HFFc6 (cell line): ENCODE measurements around the gene GALNT18. TPM values are rescaled to one million over a fixed set of nuclear protein-coding genes. Genes with fewer than 3 reads are reported as not detected.

Experiments
- DNase-seq: peaks from one replicate; pipeline ENCODE4 v3.0.0-alpha.2; 2018
- H3K27ac Mint-ChIP-seq: 2 replicates; pipeline ENCODE4 v1.8.0; 2020; ENCODE audit warnings: mild to moderate bottlenecking, mixed read lengths
- H3K27me3 Mint-ChIP-seq: 2 replicates; pipeline ENCODE4 v1.8.0; 2021; ENCODE audit warnings: mild to moderate bottlenecking, moderate library complexity, mixed read lengths; ENCODE audit not compliant: insufficient read depth
- H3K36me3 Mint-ChIP-seq: 2 replicates; pipeline ENCODE4 v1.8.0; 2021; ENCODE audit warnings: low read depth, mixed read lengths
- H3K4me1 Mint-ChIP-seq: 2 replicates; pipeline ENCODE4 v1.8.0; 2020; ENCODE audit warnings: low read depth, mixed read lengths
- H3K4me3 Mint-ChIP-seq: 2 replicates; pipeline ENCODE4 v1.8.0; 2020; ENCODE audit warnings: mild to moderate bottlenecking, moderate library complexity, mixed read lengths
- H3K9me3 Mint-ChIP-seq: 2 replicates; pipeline ENCODE4 v1.8.0; 2020; ENCODE audit warnings: mild to moderate bottlenecking, mixed read lengths
- total RNA-seq, 6 experiments: library from RNA; stranded (reverse); fragmentation: NEBNext Ultra II Directional; extraction: Animal tissue kit (Norgen Biotek cat#: 25700); gene quantifications; 2 replicates in 1 of 6; 3 replicates in 5 of 6; pipeline ENCODE4 v1.2.3, GENCODE V29; 2021
- TF ChIP-seq, protein P1 (sequence below): fragments of 200-600 bp; sonication (generic); IDR thresholded peaks from 2 replicates; pipeline ENCODE4 v1.5.0; 2021; ENCODE audit warnings: antibody characterized with exemption, mild to moderate bottlenecking

Gene GALNT18
- total RNA-seq, 6 experiments from 2014 or later, result 2.7 to 13.7 (median 12.4) TPM

DNA sequence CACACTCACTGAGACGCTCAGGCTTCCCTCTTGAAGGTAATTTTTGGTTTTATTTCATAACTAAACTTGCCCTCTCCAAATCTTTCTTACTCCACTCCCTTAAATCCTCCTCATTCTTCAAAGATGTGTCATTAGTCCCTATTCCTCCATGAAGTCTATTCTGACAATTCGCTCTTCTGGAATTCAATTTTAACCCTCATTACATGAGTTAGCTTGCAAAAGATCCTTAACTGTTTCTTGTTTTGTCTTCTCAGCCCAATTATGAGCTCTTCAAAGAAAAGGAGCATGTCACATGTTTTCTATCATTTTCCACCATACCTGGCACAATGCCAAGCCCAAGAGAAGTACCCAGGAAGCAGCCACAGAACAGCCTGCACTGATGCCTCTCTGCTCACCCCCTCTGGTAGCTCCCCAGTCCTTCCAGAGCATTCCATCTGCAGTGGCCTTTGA lies 13.0 kb downstream of the GALNT18 start:
- Mint-ChIP-seq H3K4me1 (peaks cover 24% of the 10 kb centered on the region), H3K4me3 (peak overlapping the region; percentile 65), H3K9me3 (no peaks in the 10 kb centered on the region), H3K36me3 (no peaks in the 10 kb centered on the region), H3K27me3 (peaks cover 30% of the 10 kb centered on the region), H3K27ac (peak overlapping the region; percentile 44; the same call in 1 of the 2 replicates)
- TF ChIP-seq, protein P1, sequence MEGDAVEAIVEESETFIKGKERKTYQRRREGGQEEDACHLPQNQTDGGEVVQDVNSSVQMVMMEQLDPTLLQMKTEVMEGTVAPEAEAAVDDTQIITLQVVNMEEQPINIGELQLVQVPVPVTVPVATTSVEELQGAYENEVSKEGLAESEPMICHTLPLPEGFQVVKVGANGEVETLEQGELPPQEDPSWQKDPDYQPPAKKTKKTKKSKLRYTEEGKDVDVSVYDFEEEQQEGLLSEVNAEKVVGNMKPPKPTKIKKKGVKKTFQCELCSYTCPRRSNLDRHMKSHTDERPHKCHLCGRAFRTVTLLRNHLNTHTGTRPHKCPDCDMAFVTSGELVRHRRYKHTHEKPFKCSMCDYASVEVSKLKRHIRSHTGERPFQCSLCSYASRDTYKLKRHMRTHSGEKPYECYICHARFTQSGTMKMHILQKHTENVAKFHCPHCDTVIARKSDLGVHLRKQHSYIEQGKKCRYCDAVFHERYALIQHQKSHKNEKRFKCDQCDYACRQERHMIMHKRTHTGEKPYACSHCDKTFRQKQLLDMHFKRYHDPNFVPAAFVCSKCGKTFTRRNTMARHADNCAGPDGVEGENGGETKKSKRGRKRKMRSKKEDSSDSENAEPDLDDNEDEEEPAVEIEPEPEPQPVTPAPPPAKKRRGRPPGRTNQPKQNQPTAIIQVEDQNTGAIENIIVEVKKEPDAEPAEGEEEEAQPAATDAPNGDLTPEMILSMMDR, result no peak
- DNase-seq, result peak; percentile 47

DNA sequence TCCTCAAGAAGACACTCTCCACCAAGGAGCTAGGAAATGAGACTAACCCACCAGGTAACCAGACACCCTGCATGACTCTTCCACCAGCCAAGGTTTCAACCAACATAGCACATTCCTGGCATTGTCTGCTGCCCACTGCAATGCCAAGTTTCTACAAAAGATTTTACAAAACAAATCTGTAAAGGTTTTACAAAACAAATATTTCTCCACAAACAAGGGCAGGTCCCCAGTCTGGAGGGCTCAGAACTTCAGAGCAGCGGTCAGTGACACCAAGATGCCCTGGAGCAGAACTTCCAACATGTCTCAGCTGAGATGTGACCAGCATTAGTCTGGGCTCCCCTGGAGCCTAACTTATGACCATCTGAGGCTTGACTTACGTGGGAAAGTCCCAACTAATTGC lies 14.0 kb downstream of the GALNT18 start:
- Mint-ChIP-seq H3K9me3 (no peaks in the 10 kb centered on the region), H3K27ac (no peak overlapping the region; the same call in 1 of the 2 replicates), H3K27me3 (peaks cover 27% of the 10 kb centered on the region), H3K36me3 (no peaks in the 10 kb centered on the region), H3K4me3 (no peak overlapping the region; the same call in 1 of the 2 replicates), H3K4me1 (peaks cover 24% of the 10 kb centered on the region)
- TF ChIP-seq, protein P1, result no peak
- DNase-seq, result no peak

DNA sequence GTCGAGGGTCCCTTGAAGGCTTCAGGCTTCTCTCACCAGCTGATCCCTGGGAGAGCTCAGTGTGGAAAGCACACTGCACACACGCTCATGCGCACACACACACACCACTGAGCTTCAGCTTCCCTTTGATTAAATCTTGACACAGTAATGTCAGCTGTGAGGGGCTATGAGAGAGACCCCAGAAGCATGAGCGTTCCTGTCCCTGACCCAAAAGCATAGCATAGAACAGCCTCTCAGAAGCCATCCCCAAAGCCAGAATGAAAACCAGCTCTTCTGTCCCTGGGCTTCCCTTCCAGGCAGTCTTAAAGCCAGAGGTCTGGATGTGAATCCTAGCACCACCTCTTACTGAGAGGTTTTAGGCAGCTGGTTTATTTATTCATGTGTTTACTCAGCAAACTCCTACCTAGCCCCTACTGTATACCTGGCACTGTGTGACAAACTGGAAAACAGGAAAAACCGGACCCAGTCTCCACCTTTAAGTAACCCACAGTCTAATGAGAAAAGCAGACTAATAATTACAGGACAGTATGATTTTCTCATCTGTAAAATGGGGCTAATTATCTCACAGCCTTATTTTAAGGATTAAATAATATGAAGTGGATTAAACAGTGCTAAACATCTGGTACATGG lies 15.9 kb downstream of the GALNT18 start:
- Mint-ChIP-seq H3K27me3 (peaks cover 27% of the 10 kb centered on the region), H3K9me3 (no peaks in the 10 kb centered on the region), H3K4me1 (peaks cover 24% of the 10 kb centered on the region), H3K36me3 (no peaks in the 10 kb centered on the region), H3K4me3 (no peak overlapping the region), H3K27ac (no peak overlapping the region)
- TF ChIP-seq, protein P1, result no peak
- no peak for DNase-seq

DNA sequence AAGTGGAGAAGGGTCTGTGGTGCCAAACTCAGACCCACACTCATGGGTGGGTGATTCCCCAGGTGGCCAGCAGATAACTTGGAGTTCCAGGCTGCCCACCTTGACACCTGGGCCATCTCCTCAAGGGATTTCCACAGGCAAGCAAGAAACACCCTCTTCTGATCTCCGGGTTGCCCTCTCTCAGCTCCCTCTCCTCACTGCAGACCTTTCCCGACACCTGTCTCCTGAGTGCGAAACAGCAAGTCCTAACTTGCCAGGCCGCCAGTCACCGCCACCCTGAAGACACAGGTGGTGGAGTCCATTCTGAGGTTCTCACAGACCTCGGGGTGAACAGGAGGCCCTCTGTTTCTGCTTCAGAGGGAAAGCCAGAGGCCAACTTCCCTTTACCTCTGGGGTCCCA lies 16.6 kb downstream of the GALNT18 start:
- H3K27me3 Mint-ChIP-seq, result peaks cover 24% of the 10 kb centered on the region
- no peaks in the 10 kb centered on the region for H3K36me3 Mint-ChIP-seq
- H3K4me3 Mint-ChIP-seq, result no peak overlapping the region
- no peak for DNase-seq
- TF ChIP-seq, protein P1, result no peak
- H3K4me1 Mint-ChIP-seq, result peaks cover 24% of the 10 kb centered on the region
- no peak overlapping the region for H3K27ac Mint-ChIP-seq
- H3K9me3 Mint-ChIP-seq, result no peaks in the 10 kb centered on the region

DNA sequence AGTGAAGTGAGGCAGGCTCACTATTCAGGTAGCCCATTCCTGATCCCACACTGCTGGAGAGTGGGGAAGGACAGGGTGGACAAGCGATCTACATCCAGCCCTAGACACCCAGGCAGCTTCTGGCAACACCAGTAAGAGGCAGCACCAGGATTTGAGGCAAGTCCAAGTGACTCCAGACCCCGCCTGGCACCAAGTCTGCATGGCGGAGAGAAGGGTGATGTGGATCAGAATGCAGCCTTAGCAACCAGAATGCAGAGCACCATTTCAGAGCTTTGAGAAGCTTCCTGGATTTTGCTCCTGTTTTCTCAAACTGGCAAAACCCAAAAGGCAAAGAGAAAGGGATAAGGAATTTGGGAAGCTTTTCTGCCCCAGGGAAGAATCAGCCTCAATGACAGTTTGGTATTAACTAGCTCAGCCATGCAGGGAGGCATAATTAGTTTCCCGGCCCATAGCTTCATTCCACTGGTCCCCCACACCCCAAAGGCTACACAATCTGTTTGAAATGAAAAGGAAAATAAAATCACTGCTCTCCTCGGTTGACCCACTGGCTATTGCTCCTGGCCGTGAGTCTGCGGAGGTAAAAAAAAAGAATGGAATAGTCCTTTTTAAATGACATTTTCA lies 17.3 kb downstream of the GALNT18 start:
- H3K4me1 Mint-ChIP-seq, result peaks cover 22% of the 10 kb centered on the region
- H3K27me3 Mint-ChIP-seq, result peaks cover 24% of the 10 kb centered on the region
- no peaks in the 10 kb centered on the region for H3K36me3 Mint-ChIP-seq
- no peak overlapping the region for H3K4me3 Mint-ChIP-seq
- TF ChIP-seq, protein P1, result no peak
- no peaks in the 10 kb centered on the region for H3K9me3 Mint-ChIP-seq
- no peak overlapping the region for H3K27ac Mint-ChIP-seq
- no peak for DNase-seq
